ENCODE measurements around the gene CTNNA3.
"Not testable (repeated sequence)": the region's sequence is repeated elsewhere in the genome, so short reads cannot be mapped to it uniquely, and the experiment has no call there.

Gene CTNNA3

DNA sequence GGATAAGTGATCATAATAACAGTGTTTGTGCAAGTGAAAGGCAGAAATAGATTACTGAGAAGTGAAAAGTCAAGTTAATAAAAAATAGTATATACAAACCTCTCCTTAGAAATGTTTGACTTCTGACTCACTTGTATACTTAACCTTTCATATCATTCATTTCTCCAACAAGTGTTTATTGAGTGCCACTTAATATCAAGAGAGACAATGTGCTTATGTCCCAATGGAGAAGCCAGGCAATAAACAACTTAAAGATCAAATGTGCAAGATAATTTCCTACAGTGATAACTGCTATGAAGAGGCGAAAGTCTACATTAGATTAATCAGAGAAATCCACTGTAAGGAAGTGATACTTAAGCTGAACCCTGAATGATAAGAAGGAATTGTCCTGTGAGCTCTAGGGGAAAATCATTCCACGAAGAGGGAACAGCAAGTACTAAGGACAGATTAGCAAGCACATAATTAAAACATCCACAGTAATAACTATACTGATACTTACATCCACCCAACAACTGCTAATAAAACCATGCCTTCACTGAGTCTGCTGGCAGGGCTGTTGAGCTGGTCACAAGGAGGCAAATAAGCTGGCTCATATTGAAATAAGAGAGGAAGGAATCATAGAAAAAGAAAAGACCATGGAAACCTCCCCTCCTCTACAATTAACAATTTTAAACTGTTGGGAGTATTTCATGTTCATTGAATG is 203.5 kb downstream of the CTNNA3 start:
- DNase-seq: no peak

DNA sequence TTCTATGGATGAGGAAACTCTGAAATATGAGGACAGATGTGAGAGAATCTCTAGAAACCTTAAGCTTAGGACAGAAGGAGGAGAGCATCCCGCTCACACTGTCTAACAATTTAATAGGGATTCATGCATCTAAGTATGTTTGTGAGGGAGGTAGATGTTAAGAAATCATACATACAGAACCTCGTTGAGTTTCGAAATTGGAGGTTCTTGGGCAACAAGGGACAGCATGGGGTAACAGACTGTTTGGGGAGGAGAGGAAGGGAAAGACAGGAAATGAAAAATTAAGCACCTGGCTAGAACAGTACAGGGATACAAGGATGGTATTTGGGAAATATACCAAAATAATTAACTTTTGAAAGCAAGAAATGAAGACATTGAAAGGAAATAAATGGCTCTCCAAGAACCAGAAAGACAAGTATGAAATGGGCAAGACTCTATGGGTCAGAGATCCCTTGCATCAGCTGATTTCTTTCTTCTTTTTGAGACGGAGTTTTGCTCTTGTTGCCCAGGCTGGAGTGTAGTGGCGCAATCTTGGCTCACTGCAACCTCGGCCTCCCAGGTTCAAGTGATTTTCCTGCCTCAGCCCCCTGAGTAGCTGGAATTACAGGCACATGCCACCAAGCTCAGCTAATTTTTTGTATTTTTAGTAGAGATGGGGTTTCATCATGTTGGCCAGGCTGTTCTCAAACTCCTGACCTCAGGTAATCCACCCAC is 207.9 kb downstream of the CTNNA3 start:
- DNase-seq: no peak

DNA sequence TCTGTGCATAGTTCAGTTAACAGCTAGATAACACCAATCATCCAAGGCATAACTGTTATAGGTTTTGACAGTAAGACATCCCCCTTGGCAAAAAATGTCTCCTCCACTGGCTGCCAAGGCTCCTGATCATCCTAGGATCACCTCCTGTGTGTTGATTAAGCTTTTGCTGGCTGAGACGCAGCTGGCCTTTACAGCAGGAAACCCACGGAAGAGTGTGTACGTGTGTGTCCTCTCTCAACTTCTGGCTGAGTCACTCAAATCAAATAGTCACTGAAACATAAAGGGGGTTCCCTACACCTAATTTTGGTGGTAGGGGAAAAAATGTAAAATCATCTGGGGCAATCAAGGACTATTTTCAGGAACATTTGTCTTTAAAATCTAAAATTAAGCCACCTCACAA is 208.8 kb downstream of the CTNNA3 start:
- no peak for DNase-seq

DNA sequence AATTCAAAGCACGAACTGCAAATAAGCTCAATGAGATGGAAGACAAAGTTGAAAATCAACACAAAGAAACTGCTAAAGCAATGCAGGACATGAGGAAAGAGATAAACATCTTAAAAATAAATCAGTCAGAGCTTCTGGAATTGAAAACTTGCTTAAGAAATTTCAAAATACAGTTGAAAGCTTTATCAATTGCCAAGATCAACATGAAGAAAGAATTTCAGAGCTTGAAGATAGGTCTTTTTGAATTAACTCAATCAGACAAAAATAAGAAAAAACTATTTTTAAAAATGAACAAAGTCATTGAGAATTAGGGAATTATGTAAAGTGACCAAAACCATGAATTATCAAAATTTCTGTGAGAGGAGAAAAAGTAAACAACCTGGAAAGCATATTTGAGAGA is 218.1 kb downstream of the CTNNA3 start:
- DNase-seq: no peak

DNA sequence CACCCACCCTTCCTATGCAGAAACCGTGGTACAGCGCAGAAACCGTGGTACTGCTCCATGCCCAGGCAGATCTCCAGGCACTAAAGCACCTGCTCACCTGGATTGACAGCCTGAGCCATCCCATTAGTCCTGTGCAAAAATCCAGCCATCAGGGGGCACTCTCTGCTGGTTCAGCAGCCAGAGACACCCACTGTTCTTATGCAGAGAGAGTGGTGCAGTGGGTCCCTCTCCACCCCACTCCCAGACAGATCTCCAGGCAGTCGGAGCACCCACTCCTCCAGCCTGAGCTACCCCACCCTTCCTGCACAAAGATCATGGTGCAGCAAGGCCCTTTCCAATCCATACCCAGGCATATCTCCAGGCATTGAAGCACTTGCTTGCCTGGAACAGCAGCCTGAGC is 219.8 kb downstream of the CTNNA3 start:
- DNase-seq: no peak

DNA sequence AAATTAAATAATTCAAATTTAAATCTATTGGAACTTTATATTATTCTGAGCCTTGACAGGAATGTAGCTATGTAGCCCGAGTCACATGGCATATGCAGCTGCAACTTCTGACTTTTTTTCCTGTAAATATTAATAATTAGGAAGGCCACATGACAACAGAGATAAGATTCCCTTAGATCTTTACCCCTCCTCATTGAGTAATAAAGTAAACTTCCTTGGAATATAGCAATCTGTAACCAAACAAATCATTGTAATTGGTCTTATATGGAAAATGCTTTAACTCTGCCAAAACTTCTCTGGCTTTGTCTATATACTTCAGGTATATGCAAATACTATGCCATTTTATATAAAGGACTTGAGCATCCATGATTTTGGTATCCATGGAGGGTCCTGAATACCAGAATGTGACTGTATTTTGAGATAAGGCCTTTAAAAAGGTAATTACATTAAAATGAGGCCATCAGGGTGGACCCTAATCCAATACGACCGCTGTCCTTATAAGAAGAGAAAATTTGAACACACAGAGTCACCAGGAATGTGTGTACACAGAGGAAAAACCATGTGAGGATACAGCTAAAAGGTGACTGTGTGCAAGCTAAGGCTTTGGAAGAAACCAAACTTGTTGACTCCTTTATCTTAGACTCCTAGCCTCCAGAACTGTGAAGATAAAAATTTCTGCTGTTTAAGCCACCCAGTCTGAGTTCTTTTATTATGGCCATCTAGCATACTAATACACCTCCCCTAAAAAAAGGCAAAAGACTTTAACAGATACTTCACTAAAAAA is 222.0 kb downstream of the CTNNA3 start:
- no peak for DNase-seq

DNA sequence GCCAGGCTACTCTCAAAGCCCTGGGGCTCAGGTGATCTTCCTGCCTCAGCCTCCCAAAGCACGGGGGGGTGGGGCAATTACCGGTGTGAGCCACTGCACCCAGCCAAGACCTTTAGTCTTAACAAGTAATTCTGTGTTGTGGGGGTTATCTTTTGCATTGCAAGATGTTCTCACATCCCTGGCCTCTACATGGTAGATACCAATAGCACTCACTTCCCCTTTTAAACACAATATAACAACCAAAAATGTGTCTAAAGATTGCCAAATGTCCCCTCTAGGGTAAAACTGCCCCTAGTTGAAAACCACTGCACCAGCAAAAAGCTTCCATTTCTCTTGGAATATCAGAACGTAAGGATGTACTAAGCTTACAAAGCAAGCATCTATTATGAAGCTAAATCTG is 225.0 kb downstream of the CTNNA3 start:
- DNase-seq: no peak

DNA sequence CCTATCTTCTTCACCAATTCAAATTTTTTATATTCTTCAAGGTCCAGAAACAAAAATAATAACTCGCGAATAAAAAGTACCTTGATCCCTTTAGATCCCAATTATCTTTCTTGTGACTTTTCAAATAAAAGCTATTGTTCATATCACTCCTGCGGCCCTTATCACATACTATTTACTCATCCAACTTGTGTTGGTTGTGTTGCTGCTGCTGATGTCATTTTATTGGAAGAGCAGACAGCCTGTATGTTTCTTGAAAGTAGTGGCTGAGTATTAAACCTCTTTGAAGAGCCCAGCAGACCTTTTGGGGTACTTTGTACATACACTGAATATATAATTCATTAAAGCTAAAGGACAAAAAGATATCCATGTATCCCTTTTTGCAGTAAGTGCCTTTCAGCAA is 231.7 kb downstream of the CTNNA3 start:
- DNase-seq: no peak

DNA sequence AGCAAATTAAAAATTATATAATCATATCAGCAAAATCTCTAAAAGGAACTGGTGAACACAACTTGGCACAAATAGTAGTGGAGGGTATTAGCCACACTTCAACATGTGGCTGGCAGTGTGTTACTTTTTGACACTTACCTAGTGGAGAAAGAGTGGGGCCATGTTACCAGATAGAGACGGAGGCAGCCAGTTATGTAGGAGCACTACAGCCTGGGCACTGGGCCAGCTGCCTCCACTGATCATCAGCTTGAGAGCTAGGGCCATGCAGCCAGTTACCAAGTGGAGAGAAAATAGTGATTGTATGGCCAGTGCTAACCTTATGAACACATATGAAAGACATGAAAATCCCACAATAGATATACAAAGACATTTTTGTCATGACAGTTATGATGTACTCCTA is 243.1 kb downstream of the CTNNA3 start:
- no peak for DNase-seq

DNA sequence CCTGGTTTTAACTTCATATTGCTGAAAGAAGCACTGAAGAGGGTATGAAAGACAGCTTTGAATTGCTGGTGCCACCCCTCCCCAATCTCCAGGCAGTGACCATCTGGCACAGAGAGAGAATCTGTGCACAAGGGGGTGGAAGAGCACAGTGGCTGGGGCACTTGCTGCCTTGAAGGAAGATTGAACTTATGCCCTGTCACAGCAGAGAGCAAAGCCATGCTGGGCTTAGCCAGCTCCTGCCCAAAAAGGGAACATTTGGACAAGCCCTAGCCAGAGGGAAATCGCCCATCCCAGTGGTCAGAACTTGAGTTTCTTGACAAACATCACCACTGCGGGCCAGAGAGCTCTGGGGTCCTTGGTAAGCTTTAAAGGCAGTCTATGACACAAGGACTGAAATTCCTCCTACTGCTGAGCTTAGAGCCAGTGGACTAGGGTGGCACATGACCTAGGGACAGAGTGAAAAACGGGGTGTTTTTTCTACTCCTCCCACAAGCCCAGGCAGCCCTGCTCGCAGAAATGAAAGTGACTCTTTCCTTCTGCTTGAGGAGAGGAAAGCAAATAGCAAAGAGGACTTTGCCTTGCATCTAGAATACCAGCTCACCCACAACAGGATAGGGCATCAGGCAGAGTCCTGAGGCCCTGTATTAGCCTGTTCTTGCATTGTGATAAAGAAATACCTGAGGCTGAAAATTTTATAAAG is 257.2 kb downstream of the CTNNA3 start:
- no peak for DNase-seq

DNA sequence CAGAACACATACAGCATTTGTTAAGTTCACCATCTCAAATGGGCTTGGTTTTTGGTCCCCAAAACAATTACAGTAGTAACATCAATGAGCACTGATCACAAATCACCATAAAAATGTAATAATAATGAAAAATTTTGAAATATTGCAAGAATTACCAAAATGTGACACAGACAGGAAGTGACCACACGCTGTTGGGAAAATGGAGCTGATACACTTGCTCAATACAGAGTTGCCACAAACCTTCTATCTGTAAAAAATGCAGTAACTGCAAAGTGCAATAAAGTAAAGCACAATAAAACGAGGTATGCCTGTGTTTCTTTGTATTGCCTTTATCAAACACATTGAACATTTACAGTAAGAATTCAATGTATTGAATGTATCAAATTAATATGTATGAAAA is 262.7 kb downstream of the CTNNA3 start:
- no peak for DNase-seq

DNA sequence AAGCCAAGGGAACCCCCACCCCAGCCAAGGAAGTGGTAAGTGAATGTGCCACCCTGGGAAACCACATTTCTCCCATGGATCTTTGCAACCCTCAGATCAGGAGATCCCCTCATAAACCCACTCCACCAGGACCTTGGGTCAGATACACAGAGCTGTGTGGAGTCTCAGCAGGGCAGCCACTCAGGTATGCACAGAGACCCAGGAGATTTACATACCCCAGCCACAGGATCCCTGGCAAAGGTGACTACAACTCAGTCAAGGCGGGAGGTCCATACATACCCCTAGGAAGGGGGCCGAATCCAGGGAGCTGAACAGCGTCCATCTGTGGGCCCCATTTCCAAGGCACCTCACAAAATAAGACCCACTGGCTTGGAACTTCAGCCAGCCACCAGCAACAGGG is 293.4 kb downstream of the CTNNA3 start:
- DNase-seq: no peak

DNA sequence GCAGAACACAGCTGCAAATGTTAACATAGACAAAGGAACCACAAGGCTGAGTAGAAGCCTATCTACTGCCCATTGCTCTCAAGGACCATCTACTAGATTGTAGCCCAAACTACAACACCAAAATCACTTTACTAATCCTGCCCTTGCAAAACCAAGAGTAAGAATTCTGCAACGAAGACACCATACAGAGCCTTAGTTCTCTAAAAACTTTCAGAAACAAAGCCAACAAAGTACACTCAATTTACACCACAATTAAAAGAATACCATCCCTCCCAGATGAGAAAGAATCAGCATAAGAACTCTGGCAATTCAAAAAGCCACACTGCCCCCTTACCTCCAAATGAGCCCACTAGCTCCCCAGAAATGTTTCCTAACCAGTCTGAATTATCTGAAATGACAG is 294.3 kb downstream of the CTNNA3 start:
- DNase-seq: no peak

DNA sequence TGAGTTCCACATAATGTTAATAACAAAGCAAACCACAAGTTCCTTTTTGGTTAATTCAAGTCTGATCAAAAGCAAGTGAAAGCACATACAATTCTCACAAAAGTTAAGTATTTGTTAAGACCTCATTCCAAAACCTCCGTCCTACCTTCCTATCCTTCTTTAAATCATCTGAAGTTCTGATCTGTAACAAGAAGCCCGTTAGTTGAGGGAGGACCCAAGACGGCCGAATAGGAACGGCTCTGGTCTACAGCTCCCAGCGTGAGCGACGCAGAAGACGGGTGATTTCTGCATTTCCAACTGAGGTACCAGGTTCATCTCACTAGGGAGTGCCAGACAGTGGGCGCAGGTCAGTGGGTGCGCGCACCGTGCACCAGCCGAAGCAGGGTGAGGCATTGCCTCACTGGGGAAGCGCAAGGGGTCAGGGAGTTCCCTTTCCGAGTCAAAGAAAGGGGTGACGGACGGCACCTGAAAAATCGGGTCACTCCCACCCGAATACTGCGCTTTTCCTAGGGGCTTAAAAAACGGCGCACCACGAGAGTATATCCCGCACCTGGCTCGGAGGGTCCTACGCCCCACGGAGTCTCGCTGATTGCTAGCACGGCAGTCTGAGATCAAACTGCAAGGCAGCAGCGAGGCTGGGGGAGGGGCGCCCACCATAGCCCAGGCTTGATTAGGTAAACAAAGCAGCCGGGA is 309.0 kb downstream of the CTNNA3 start:
- DNase-seq: not testable (repeated sequence)

DNA sequence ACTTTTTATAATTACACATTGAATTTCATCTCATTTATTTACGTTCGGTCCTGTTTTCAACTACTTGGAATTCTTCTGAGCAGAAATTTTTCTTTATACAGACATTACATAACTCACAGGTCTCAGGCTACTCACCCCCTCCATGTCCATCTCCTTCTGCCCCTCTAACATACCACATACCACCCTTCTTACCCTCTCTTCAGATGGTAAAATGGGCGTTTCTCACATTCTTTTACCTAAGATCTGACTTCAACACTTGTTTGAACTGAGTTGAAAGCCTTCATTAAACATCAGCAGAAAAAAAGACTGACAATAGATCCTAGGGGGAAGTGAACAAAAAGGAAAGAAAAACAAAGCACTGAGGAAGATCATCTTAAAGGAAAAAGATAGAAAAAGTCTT is 309.7 kb downstream of the CTNNA3 start:
- DNase-seq: no peak

DNA sequence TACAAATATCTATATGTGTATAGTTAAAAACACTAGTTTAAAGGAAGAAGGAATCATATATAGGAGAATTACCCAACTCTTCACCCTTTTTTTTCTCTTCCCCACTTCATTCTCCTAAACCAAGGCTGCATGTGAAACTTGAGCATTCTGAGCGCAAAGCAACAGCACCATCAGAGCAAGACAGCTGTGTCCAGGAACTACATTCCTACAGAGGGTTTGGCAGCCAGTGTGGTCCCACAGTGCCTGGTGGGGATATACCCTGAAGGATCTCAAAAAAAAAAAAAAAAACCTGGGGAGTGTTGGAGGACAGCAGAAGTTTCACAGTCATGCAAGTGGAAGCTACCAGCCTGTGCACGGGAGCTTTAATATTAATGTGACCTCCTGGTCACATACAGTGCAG is 310.4 kb downstream of the CTNNA3 start:
- no peak for DNase-seq

DNA sequence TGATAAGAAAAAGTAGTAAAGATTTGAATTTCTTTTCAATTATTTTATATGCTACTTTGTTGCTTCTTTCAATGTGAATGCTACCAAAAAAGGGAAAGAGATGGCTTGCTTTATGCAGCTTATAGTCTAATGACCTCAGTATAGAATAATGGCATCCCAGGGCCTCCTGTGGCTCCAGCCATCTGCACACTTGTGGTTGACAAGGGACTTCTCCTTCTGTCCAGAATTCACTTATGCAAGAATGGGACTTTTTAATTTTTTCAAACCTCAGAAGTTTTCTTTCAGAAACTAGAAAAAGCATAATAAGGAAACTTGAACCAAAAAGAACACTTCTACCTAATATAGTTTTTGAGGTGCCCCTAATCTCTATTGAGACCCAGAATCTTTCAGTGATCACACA is 310.9 kb downstream of the CTNNA3 start:
- no peak for DNase-seq

DNA sequence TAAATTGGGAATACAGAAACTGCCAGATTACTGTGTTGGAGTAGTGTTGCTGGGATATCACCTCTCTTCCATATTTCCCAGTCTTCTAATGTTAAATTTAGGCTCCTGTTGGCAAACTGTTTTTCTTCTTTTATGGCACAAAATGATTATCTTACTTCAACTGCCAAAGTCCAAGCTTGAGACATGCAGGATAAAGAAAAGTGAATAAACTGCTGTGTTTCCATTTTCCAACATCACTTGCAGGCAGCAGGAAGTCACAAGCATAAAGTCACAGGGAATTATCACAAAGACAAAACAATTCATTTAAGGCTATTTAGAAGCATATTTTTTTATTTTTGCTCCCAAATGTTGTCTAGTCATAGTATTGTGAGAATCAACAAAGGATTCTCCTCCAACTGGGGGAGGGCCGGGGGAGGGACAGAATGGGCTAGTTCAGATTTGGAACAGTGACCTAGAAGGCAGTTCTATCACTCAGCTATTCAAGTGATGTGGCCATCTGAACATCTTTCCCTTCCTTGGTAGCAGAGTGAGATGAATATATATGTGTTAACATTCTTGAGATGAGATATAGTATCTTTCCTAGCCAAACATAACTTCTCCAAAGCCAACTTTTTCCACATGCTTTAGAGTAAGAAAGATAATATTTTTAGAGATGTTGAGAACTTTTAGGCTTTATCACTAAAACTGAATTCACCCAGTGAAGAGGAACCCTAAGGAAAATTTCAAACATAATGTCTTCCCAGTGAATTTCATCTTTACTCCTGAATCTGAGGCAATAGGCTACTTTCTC is 364.7 kb downstream of the CTNNA3 start:
- DNase-seq: no peak

DNA sequence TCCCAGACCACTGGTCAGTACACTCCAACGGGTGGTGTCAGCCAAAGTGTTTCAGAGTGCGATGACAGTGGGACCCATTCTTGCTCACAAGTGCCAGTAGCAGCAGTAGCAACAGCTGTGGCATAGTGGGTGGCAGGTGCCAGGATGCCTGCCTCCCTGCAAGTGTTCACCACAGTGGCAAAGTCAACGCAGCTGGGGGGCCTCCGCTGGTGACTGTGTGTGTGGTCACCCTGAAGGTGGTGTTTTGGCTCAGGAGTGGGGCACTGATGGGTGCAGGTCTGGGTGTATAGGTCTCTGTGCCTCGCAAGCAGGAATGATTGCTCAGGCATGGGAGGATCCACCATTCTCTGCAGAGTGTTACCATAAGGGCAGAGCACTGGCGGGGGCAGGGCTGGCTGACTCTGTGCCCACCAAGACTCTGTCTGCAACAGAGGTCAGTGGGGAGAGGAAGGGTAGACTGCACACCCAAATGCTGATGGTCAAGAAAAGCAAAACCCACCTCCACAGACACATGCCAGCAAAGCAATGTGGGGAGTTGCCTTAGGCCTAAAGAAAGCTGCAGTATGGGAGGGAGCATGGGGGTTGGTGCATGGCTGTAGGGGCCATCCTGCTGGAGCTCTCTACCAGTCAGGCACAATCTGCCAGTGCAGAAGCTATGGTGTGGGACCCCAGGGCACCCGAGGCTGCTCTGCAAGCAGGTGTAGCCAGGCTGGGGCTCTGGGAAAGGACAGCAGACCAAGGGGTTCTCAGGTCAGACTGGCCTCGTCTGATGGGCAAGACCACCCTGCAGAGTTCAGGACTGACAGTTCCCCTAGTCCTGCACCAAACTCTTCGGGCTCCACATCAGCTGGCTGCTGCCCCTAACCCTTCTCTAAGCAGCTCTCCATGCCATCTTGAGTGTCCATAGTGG is 368.1 kb downstream of the CTNNA3 start:
- DNase-seq: no peak

DNA sequence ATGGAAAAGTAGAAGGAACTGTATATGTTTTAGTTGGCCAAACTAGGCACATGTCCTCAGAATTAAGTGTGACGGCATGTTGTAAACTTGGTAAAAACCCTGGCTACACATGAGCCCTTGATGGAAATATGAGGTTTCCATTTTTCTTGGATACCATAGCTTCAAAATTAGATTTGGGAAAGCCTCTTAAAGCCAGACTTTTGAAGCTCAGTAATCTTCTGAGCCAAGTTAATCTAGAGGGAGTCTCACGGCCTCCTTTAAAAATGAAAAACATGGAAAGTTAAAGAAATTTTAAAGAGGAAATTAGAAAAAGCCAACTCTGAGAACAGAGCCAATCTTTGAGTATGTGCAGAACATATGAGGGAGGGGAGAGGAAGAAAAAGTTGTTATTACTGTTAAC is 376.0 kb downstream of the CTNNA3 start:
- DNase-seq: no peak

DNA sequence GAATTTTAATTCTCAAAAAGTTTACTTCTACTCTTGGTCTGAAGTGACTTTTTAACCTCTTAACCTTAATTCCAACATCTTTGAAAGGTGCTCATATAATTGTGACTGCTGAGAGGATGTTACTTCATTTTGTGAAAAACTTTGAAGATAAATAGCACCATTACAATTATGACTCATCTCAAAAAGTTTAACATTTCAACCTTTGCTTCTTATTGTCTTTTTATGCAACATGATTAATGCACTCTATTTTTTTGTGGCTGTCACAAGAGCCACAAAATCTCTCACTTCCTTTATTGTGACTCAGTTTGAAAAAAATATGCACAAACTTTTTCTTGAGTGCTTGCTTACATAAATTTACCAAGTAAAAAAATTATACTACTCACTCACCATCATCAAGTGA is 387.1 kb downstream of the CTNNA3 start:
- no peak for DNase-seq
